OCI-LY7 (cell line): ENCODE results near the gene ZNF208.

Source experiments
- CTCF ChIP-seq: fragments of 200-600 bp; sonication (generic); conservative IDR thresholded peaks from 2 replicates; pipeline ENCODE4 v1.5.1; 2014; ENCODE audit warnings: mild to moderate bottlenecking, antibody characterized with exemption, low read length, moderate library complexity, mixed read lengths
- EZH2phosphoT487 ChIP-seq: fragments of 200-600 bp; sonication (generic); IDR thresholded peaks from 2 replicates; pipeline ENCODE4 v1.6.1; 2018; ENCODE audit warnings: low read depth, borderline replicate concordance, mild to moderate bottlenecking, mixed run types, antibody characterized with exemption, low read length, moderate library complexity, mixed read lengths

- TF ChIP-seq CTCF (no peak), EZH2phosphoT487 (no peak)
These were observed 41.9 kb upstream of the ZNF208 start for GRCh38 chr19:22052644-22053013.
